ENCODE results near the gene GNG3.

DNA sequence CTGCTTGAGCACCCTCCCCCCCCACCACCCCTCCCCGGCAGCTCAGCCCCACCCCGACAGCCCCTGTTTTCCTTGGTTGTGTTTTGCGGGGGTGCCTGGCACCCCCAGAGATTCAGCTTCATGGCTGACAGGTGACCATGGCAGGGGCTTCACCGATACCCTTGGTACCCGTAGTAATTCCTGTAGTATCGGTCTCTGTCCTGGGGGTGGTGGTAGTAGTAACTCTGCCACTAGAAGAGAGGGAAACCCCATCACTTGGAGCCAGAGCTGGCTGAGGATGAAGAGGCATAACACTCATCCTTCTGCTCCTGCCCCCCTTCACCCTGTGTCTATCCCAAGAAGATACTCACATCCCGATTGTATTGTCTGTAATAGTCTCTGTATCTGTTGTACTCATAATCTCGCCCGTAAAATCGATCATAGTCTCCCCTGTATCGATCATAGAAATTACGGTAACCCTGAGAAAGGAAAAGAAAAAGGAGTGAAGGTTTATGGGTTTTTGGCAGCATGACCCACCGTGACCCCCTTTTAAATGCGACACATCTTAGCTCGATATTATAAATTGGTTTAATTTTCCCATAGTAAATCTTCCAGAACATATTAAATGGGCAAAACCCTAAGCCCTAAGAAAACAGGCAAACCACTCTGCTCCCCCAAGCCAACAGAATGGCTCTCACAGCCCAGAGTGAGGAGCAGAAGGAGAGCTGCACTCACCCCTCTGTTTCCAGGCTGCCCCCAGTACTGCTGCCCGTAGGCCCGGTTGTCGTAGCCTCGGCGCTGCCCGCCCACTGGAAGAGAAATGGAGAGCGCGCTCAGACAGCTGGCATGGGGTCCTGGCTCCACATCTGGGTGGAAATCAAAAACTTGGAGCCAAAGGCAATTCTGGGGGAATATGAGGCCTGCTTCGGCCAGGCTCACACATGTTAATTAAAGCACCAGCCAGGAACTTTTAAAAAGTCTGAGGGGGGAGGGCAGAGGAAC, 8.0 kb downstream of the GNG3 start:
- TF ChIP-seq, protein P1, sequence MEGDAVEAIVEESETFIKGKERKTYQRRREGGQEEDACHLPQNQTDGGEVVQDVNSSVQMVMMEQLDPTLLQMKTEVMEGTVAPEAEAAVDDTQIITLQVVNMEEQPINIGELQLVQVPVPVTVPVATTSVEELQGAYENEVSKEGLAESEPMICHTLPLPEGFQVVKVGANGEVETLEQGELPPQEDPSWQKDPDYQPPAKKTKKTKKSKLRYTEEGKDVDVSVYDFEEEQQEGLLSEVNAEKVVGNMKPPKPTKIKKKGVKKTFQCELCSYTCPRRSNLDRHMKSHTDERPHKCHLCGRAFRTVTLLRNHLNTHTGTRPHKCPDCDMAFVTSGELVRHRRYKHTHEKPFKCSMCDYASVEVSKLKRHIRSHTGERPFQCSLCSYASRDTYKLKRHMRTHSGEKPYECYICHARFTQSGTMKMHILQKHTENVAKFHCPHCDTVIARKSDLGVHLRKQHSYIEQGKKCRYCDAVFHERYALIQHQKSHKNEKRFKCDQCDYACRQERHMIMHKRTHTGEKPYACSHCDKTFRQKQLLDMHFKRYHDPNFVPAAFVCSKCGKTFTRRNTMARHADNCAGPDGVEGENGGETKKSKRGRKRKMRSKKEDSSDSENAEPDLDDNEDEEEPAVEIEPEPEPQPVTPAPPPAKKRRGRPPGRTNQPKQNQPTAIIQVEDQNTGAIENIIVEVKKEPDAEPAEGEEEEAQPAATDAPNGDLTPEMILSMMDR (conservative IDR thresholded peaks at IDR 0.05; ENCODE audit: low read length) = no peak; the same call in 1 of the 2 replicates
- TF ChIP-seq EZH2phosphoT487 (IDR thresholded peaks at IDR 0.05; ENCODE audit: borderline replicate concordance) = no peak
